Liver (tissue), 9 donors: ENCODE data around the gene RINT1. TPM values are rescaled to one million over a fixed set of nuclear protein-coding genes. Genes with fewer than 3 reads are reported as not detected.
A peak's percentile ranks its signal among the peaks of the same experiment; 100 is the strongest.

ENCODE experiments used
- DNase-seq: peaks from one replicate; pipeline ENCODE4 v3.0.0-alpha.2; 2017; ENCODE audit warnings: low spot score
- H3K27ac ChIP-seq, 2 donors: one replicate each; pipeline ENCODE4 v1.7.0; 2013; ENCODE audit warnings: inconsistent platforms in 2 of 2, low read length in 2 of 2, control low read depth in 1 of 2, low read depth in 1 of 2, mild to moderate bottlenecking in 1 of 2
- H3K27me3 ChIP-seq, 4 donors: one replicate each; pipeline versions ENCODE4 v1.6.1 to v1.7.0; 2013; ENCODE audit warnings: low read length in 3 of 4, inconsistent platforms in 1 of 4, mild to moderate bottlenecking in 1 of 4, moderate library complexity in 1 of 4; ENCODE audit not compliant: control insufficient read depth in 4 of 4, insufficient read depth in 4 of 4
- H3K36me3 ChIP-seq, 4 donors: one replicate each; pipeline versions ENCODE4 v1.6.1 to v1.7.0; 2013; ENCODE audit warnings: low read length in 3 of 4, mild to moderate bottlenecking in 3 of 4, low read depth in 1 of 4, moderate library complexity in 1 of 4; ENCODE audit not compliant: control insufficient read depth in 4 of 4, insufficient read depth in 3 of 4
- H3K4me1 ChIP-seq, 4 donors: one replicate each; pipeline versions ENCODE4 v1.6.1 to v1.7.0; 2013; ENCODE audit warnings: low read length in 3 of 4, mild to moderate bottlenecking in 3 of 4, moderate library complexity in 1 of 4; ENCODE audit not compliant: control insufficient read depth in 4 of 4, insufficient read depth in 4 of 4
- H3K4me3 ChIP-seq, 3 donors: one replicate each; pipeline versions ENCODE4 v1.6.1 to v1.7.0; 2013; ENCODE audit warnings: low read length in 3 of 3, control low read depth in 1 of 3, low read depth in 1 of 3, mild to moderate bottlenecking in 1 of 3
- H3K9ac ChIP-seq, 2 donors: one replicate each; pipeline ENCODE4 v1.7.0; 2013; ENCODE audit warnings: low read length in 2 of 2, mild to moderate bottlenecking in 2 of 2, moderate library complexity in 2 of 2, control low read depth in 1 of 2, low read depth in 1 of 2
- H3K9me3 ChIP-seq, 4 donors: one replicate each; pipeline versions ENCODE4 v1.6.1 to v1.7.0; 2013; ENCODE audit warnings: low read length in 3 of 4; ENCODE audit not compliant: control insufficient read depth in 4 of 4
- EGR1 ChIP-seq, 2 donors: IDR thresholded peaks; 2 replicates each; pipeline ENCODE4 v1.6.1; 2016 to 2018; ENCODE audit warnings: antibody characterized with exemption in 2 of 2, low read depth in 2 of 2
- FOXA1 ChIP-seq: IDR thresholded peaks from 2 replicates; pipeline ENCODE4 v1.6.1; 2016; ENCODE audit warnings: antibody characterized with exemption
- FOXA2 ChIP-seq: IDR thresholded peaks from 2 replicates; pipeline ENCODE4 v1.6.1; 2016; ENCODE audit warnings: antibody characterized with exemption
- HNF4A ChIP-seq, 2 donors: conservative IDR thresholded peaks; 2 replicates each; pipeline ENCODE4 v1.6.1; 2016; ENCODE audit warnings: antibody characterized with exemption in 2 of 2, mild to moderate bottlenecking in 2 of 2
- HNF4G ChIP-seq: IDR thresholded peaks from 2 replicates; pipeline ENCODE4 v1.6.1; 2016; ENCODE audit warnings: antibody characterized with exemption
- NR2F2 ChIP-seq: IDR thresholded peaks from 2 replicates; pipeline ENCODE4 v1.6.1; 2016; ENCODE audit warnings: antibody characterized with exemption
- RAD21 ChIP-seq, 2 donors: IDR thresholded peaks; 2 replicates each; pipeline ENCODE4 v1.6.1; 2016; ENCODE audit warnings: antibody characterized with exemption in 2 of 2, mild to moderate bottlenecking in 2 of 2
- SP1 ChIP-seq: IDR thresholded peaks from 2 replicates; pipeline ENCODE4 v1.6.1; 2018; ENCODE audit warnings: antibody characterized with exemption, mild to moderate bottlenecking
- TAF1 ChIP-seq: conservative IDR thresholded peaks from 2 replicates; pipeline ENCODE4 v1.6.1; 2016; ENCODE audit warnings: antibody characterized with exemption, mild to moderate bottlenecking
- WGBS: extraction: QIAGEN DNeasy Blood & Tissue Kit; methylation state at CpG from one replicate; pipeline ENCODE4 v1.1.7; 2013; 5-methylcytosine and 5-hydroxymethylcytosine counted together
- polyA plus RNA-seq, 2 donors: library from polyadenylated mRNA; stranded (reverse) in 1 of 2; unstranded in 1 of 2; fragments of 200-250 nt in 1 of 2; fragments of >200 nt in 1 of 2; fragmentation: Nextera tagmentation in 1 of 2; extraction: Ambion mirVana in 1 of 2; gene quantifications; one replicate each; pipeline versions ENCODE4 v1.2.1 to v1.2.3, GENCODE V29; 2013 to 2015
- total RNA-seq, 2 donors: library from RNA; depleted of rRNA; stranded (reverse); fragments of >200 nt; gene quantifications; one replicate each; pipeline ENCODE4 v1.2.3, GENCODE V29; 2014
- TF ChIP-seq, protein P1 (sequence below): IDR thresholded peaks from 2 replicates; pipeline ENCODE4 v1.6.1; 2016; ENCODE audit warnings: antibody characterized with exemption, mild to moderate bottlenecking
- TF ChIP-seq, protein P2 (sequence below): IDR thresholded peaks from 2 replicates; pipeline ENCODE4 v1.6.1; 2016; ENCODE audit warnings: antibody characterized with exemption
- TF ChIP-seq, protein P3 (sequence below): IDR thresholded peaks from 2 replicates; pipeline ENCODE4 v1.6.1; 2016; ENCODE audit warnings: antibody characterized with exemption
- TF ChIP-seq, protein P4 (sequence below): fragments of 150-350 bp; IDR thresholded peaks from 2 replicates; pipeline ENCODE4 v1.5.1; 2017; ENCODE audit warnings: improper control_type of control experiment, low read depth, low read length; ENCODE audit not compliant: missing input control
- donor health status: healthy.
- donor health status: healthy.
- donor health status: healthy.
- donor health status: healthy.
- donor health status: healthy.

The RINT1 gene
- total and polyA plus RNA-seq, 4 donors: 4.5 to 10.9 (median 7.2) TPM

DNA sequence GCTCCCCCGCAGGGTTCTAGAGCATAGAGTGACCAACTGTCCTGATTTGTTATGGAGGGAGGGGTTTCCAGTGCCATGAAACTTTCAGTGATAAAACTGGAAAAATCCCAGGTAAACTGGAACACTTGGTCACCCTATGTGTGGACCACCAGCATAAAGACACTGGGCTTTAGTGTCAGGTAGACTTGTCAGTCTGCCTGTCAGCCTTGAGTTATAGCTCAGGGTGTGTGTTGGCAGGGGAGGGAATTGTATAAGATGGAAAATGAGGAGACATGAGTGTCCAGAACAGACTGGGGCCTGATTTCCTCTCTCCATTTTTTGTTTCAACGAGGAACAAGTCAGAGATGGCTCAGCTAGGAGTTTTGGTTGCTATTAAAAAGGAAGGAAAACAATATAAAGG is 59.5 kb downstream of the RINT1 start:
- Histone ChIP-seq H3K27ac (no peak overlapping the region), H3K4me1 (peaks cover 0 to 7% (median 3%) of the 10 kb centered on the region in 4 donors), H3K36me3 (no peaks in the 10 kb centered on the region), H3K27me3 (no peaks in the 10 kb centered on the region), H3K9me3 (no peaks in the 10 kb centered on the region), H3K9ac (no peak overlapping the region), H3K4me3 (no peak overlapping the region)
- no peak for TF ChIP-seq FOXA2
- TF ChIP-seq NR2F2: no peak
- no peak for TF ChIP-seq EGR1 (IDR thresholded peaks at IDR 0.05; ENCODE audit: low read depth in 2 of 2)
- TF ChIP-seq SP1: no peak
- TF ChIP-seq, protein P1, sequence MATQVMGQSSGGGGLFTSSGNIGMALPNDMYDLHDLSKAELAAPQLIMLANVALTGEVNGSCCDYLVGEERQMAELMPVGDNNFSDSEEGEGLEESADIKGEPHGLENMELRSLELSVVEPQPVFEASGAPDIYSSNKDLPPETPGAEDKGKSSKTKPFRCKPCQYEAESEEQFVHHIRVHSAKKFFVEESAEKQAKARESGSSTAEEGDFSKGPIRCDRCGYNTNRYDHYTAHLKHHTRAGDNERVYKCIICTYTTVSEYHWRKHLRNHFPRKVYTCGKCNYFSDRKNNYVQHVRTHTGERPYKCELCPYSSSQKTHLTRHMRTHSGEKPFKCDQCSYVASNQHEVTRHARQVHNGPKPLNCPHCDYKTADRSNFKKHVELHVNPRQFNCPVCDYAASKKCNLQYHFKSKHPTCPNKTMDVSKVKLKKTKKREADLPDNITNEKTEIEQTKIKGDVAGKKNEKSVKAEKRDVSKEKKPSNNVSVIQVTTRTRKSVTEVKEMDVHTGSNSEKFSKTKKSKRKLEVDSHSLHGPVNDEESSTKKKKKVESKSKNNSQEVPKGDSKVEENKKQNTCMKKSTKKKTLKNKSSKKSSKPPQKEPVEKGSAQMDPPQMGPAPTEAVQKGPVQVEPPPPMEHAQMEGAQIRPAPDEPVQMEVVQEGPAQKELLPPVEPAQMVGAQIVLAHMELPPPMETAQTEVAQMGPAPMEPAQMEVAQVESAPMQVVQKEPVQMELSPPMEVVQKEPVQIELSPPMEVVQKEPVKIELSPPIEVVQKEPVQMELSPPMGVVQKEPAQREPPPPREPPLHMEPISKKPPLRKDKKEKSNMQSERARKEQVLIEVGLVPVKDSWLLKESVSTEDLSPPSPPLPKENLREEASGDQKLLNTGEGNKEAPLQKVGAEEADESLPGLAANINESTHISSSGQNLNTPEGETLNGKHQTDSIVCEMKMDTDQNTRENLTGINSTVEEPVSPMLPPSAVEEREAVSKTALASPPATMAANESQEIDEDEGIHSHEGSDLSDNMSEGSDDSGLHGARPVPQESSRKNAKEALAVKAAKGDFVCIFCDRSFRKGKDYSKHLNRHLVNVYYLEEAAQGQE: no peak
- TF ChIP-seq TAF1: no peak
- no peak for TF ChIP-seq RAD21 (IDR thresholded peaks at IDR 0.05)
- TF ChIP-seq, protein P2, sequence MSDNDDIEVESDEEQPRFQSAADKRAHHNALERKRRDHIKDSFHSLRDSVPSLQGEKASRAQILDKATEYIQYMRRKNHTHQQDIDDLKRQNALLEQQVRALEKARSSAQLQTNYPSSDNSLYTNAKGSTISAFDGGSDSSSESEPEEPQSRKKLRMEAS: no peak
- no peak for TF ChIP-seq HNF4G
- TF ChIP-seq, protein P3, sequence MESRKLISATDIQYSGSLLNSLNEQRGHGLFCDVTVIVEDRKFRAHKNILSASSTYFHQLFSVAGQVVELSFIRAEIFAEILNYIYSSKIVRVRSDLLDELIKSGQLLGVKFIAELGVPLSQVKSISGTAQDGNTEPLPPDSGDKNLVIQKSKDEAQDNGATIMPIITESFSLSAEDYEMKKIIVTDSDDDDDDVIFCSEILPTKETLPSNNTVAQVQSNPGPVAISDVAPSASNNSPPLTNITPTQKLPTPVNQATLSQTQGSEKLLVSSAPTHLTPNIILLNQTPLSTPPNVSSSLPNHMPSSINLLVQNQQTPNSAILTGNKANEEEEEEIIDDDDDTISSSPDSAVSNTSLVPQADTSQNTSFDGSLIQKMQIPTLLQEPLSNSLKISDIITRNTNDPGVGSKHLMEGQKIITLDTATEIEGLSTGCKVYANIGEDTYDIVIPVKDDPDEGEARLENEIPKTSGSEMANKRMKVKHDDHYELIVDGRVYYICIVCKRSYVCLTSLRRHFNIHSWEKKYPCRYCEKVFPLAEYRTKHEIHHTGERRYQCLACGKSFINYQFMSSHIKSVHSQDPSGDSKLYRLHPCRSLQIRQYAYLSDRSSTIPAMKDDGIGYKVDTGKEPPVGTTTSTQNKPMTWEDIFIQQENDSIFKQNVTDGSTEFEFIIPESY: no peak
- TF ChIP-seq, protein P4, sequence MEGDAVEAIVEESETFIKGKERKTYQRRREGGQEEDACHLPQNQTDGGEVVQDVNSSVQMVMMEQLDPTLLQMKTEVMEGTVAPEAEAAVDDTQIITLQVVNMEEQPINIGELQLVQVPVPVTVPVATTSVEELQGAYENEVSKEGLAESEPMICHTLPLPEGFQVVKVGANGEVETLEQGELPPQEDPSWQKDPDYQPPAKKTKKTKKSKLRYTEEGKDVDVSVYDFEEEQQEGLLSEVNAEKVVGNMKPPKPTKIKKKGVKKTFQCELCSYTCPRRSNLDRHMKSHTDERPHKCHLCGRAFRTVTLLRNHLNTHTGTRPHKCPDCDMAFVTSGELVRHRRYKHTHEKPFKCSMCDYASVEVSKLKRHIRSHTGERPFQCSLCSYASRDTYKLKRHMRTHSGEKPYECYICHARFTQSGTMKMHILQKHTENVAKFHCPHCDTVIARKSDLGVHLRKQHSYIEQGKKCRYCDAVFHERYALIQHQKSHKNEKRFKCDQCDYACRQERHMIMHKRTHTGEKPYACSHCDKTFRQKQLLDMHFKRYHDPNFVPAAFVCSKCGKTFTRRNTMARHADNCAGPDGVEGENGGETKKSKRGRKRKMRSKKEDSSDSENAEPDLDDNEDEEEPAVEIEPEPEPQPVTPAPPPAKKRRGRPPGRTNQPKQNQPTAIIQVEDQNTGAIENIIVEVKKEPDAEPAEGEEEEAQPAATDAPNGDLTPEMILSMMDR: no peak
- no peak for TF ChIP-seq HNF4A (conservative IDR thresholded peaks at IDR 0.05)
- no peak for DNase-seq
- WGBS: 79% methylated on average over 2 of the region's 2 CpGs

DNA sequence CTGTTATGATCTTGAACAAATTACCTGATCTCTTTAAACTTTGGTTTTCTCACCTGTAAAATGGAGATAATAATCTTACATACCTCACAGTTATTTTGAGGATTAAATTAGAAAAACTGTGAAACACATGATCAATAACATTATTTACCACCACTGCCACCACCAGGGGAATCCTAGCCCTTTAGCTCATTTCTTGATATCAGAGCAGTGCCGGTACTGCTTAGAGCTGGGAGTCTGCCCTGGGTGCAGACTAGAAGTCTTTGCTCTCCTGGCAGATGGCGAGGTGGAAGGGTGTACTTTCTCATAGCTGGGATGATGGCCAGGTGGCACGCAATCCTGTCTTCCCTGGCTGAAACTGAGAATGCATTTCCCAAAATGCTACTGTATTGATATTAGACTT is 62.0 kb downstream of the RINT1 start:
- Histone ChIP-seq H3K9me3 (no peaks in the 10 kb centered on the region), H3K27ac (no peak overlapping the region), H3K9ac (no peak overlapping the region), H3K4me3 (no peak overlapping the region), H3K36me3 (no peaks in the 10 kb centered on the region), H3K4me1 (peaks cover 0 to 7% (median 3%) of the 10 kb centered on the region in 4 donors), H3K27me3 (no peaks in the 10 kb centered on the region)
- no peak for DNase-seq
- TF ChIP-seq HNF4A (conservative IDR thresholded peaks at IDR 0.05) (peak in 1 of 2 donors; percentile 10), EGR1 (IDR thresholded peaks at IDR 0.05; ENCODE audit: low read depth in 2 of 2) (no peak), FOXA1 (no peak)
- WGBS: 28% methylated on average over 3 of the region's 3 CpGs
